H1 (cell line): ENCODE data around the gene RIN1. TPM values are rescaled to one million over a fixed set of nuclear protein-coding genes. Genes with fewer than 3 reads are reported as not detected.

ENCODE experiments used
- CTCF ChIA-PET: fragments of 300-600 bp; sonication (Branson Sonifier 250); formaldehyde crosslinking; loops from one replicate; lab custom pipeline; 2021; ENCODE audit not compliant: partially characterized antibody; lab: Charles Lee
- POLR2A ChIA-PET: fragments of 300-600 bp; sonication (Branson Sonifier 250); formaldehyde crosslinking; loops from one replicate; lab custom pipeline; 2021; ENCODE audit warnings: inconsistent platforms; ENCODE audit not compliant: partially characterized antibody; lab: Charles Lee
- DNase-seq, 2 experiments: peaks; one replicate each; pipeline versions ENCODE4 v3.0.0 to v3.0.0-alpha.2; 2010 to 2022; ENCODE audit warnings: low spot score in 2 of 2, low read depth in 1 of 2, mixed read lengths in 1 of 2
- FAIRE-seq: peaks from 2 replicates; lab custom pipeline; 2011; peaks lifted over from hg19 to GRCh38; lab: Jason Lieb, UNC
- H2AFZ ChIP-seq: 2 replicates; pipeline ENCODE4 v1.8.1; 2012; ENCODE audit warnings: low read length, inconsistent platforms
- H2AK5ac ChIP-seq: 2 replicates; pipeline ENCODE4 v1.6.1; 2013; ENCODE audit warnings: low read depth, low read length
- H2BK120ac ChIP-seq: replicated peaks from 2 replicates; pipeline ENCODE3; 2013; ENCODE audit warnings: low read depth, low read length, inconsistent platforms
- H2BK12ac ChIP-seq: 2 replicates; pipeline ENCODE4 v1.6.1; 2013; ENCODE audit warnings: low read depth, low read length
- H2BK15ac ChIP-seq: 2 replicates; pipeline ENCODE4 v1.6.1; 2013; ENCODE audit warnings: low read length
- H2BK20ac ChIP-seq: 2 replicates; pipeline ENCODE4 v1.6.1; 2013; ENCODE audit warnings: low read length
- H2BK5ac ChIP-seq: 2 replicates; pipeline ENCODE4 v1.6.1; 2013; ENCODE audit warnings: low read depth, low read length
- H3K14ac ChIP-seq: 2 replicates; pipeline ENCODE4 v1.6.1; 2013; ENCODE audit warnings: inconsistent platforms; ENCODE audit not compliant: insufficient read length
- H3K18ac ChIP-seq: 2 replicates; pipeline ENCODE4 v1.6.1; 2013; ENCODE audit warnings: low read length; ENCODE audit errors: extremely low read depth
- H3K23ac ChIP-seq: 2 replicates; pipeline ENCODE4 v1.6.1; 2013; ENCODE audit warnings: inconsistent platforms; ENCODE audit not compliant: insufficient read length
- H3K23me2 ChIP-seq: 2 replicates; pipeline ENCODE4 v1.6.1; 2013; ENCODE audit warnings: low read depth, low read length
- H3K27ac ChIP-seq: 2 replicates; pipeline ENCODE4 v1.6.1; 2011; ENCODE audit warnings: low read depth, low read length, inconsistent platforms
- H3K27me3 ChIP-seq, 4 experiments: replicated peaks in 1 of 4; 1 replicate in 1 of 4; 2 replicates in 3 of 4; pipeline versions ENCODE4 v1.6.1 to v1.8.1; 2011 to 2013; ENCODE audit warnings: low read length in 3 of 4, mild to moderate bottlenecking in 3 of 4, inconsistent platforms in 2 of 4, mixed read lengths in 2 of 4, moderate library complexity in 1 of 4; ENCODE audit not compliant: control insufficient read depth in 3 of 4, insufficient read depth in 3 of 4; ENCODE audit errors: extremely low read depth in 1 of 4
- H3K36me3 ChIP-seq, 4 experiments: 2 replicates each; pipeline versions ENCODE4 v1.6.1 to v1.8.1; 2011 to 2013; ENCODE audit warnings: mild to moderate bottlenecking in 4 of 4, low read length in 3 of 4, moderate library complexity in 2 of 4, control low read depth in 1 of 4, inconsistent platforms in 1 of 4; ENCODE audit not compliant: insufficient read depth in 4 of 4, control insufficient read depth in 2 of 4
- H3K4ac ChIP-seq: replicated peaks from 2 replicates; pipeline ENCODE3; 2013; ENCODE audit warnings: low read length, low read depth, mixed read lengths, inconsistent platforms; ENCODE audit not compliant: insufficient read length
- H3K4me1 ChIP-seq, 4 experiments: replicated peaks in 1 of 4; 1 replicate in 1 of 4; 2 replicates in 3 of 4; pipeline versions ENCODE4 v1.6.1 to v1.8.1; 2011 to 2013; ENCODE audit warnings: low read length in 3 of 4, inconsistent platforms in 2 of 4, mixed read lengths in 1 of 4; ENCODE audit not compliant: insufficient read depth in 4 of 4, control insufficient read depth in 3 of 4
- H3K4me2 ChIP-seq, 2 experiments: 2 replicates each; pipeline versions ENCODE4 v1.6.1 to v1.8.1; 2011 to 2013; ENCODE audit warnings: low read depth in 2 of 2, low read length in 2 of 2, control low read depth in 1 of 2, inconsistent platforms in 1 of 2, mild to moderate bottlenecking in 1 of 2; ENCODE audit not compliant: insufficient read depth in 1 of 2
- H3K4me3 ChIP-seq, 4 experiments: fragments of 200-600, 300-600 bp in 1 of 4; sonication (generic), shearing (Covaris generic), sonication (Bioruptor Twin) in 1 of 4; 2 replicates each; pipeline versions ENCODE4 v1.5.1 to v1.8.1; 2011 to 2016; ENCODE audit warnings: low read length in 4 of 4, low read depth in 3 of 4, control low read depth in 2 of 4, inconsistent platforms in 2 of 4, mild to moderate bottlenecking in 2 of 4, mixed read lengths in 1 of 4, moderate library complexity in 1 of 4; ENCODE audit not compliant: insufficient read depth in 2 of 4; ENCODE audit errors: extremely low read depth in 1 of 4
- H3K56ac ChIP-seq: replicated peaks from 2 replicates; pipeline ENCODE3; 2013; ENCODE audit warnings: low read depth, mild to moderate bottlenecking, mixed read lengths, low read length, inconsistent platforms; ENCODE audit not compliant: insufficient read length
- H3K79me1 ChIP-seq: 2 replicates; pipeline ENCODE4 v1.6.1; 2013; ENCODE audit warnings: low read depth, low read length, control low read depth
- H3K79me2 ChIP-seq, 2 experiments: 2 replicates each; pipeline versions ENCODE4 v1.6.1 to v1.8.1; 2012 to 2013; ENCODE audit warnings: low read length in 2 of 2, mild to moderate bottlenecking in 2 of 2, inconsistent platforms in 1 of 2; ENCODE audit not compliant: insufficient read depth in 2 of 2, control insufficient read depth in 1 of 2
- H3K9ac ChIP-seq, 4 experiments: replicated peaks in 1 of 4; 1 replicate in 1 of 4; 2 replicates in 3 of 4; pipeline versions ENCODE4 v1.6.1 to v1.8.1; 2011 to 2013; ENCODE audit warnings: low read depth in 3 of 4, low read length in 3 of 4, control low read depth in 2 of 4, mild to moderate bottlenecking in 2 of 4, moderate library complexity in 2 of 4, inconsistent platforms in 1 of 4; ENCODE audit errors: extremely low read depth in 1 of 4
- H3K9me3 ChIP-seq, 2 experiments: 2 replicates each; pipeline versions ENCODE4 v1.6.1 to v1.8.1; 2012 to 2013; ENCODE audit warnings: mild to moderate bottlenecking in 2 of 2, moderate library complexity in 2 of 2, control low read depth in 1 of 2, inconsistent platforms in 1 of 2, low read depth in 1 of 2, low read length in 1 of 2, mixed read lengths in 1 of 2; ENCODE audit not compliant: insufficient read depth in 2 of 2
- H4K20me1 ChIP-seq, 2 experiments: replicated peaks in 1 of 2; 2 replicates each; pipeline versions ENCODE3 to v1.8.1; 2011 to 2013; ENCODE audit warnings: inconsistent platforms in 2 of 2, low read length in 2 of 2, mild to moderate bottlenecking in 1 of 2; ENCODE audit not compliant: insufficient read depth in 2 of 2, control insufficient read depth in 1 of 2
- H4K5ac ChIP-seq: 2 replicates; pipeline ENCODE4 v1.6.1; 2013; ENCODE audit warnings: low read length, low read depth, mixed read lengths, inconsistent platforms; ENCODE audit not compliant: insufficient read length
- H4K8ac ChIP-seq: 2 replicates; pipeline ENCODE4 v1.8.0; 2013; ENCODE audit warnings: mild to moderate bottlenecking, moderate library complexity, low read length, inconsistent platforms; ENCODE audit not compliant: insufficient read depth; ENCODE audit errors: extremely low read depth
- H4K91ac ChIP-seq: replicated peaks from 2 replicates; pipeline ENCODE3; 2013; ENCODE audit warnings: low read length, mixed read lengths, inconsistent platforms; ENCODE audit not compliant: insufficient read length
- CBX5 ChIP-seq: fragments of 300-800, 300-1000 bp; sonication (generic); IDR thresholded peaks from 2 replicates; pipeline ENCODE4 v1.7.1; 2016; ENCODE audit warnings: antibody characterized with exemption, low read length, low read depth
- CHD1 ChIP-seq: IDR thresholded peaks from 2 replicates; pipeline ENCODE4 v1.6.1; 2012; ENCODE audit warnings: low read depth, low read length, improper control_type of control experiment
- MAFK ChIP-seq: IDR thresholded peaks from 2 replicates; pipeline ENCODE4 v1.6.1; 2012; ENCODE audit warnings: low read depth, mild to moderate bottlenecking, improper control_type of control experiment, low read length
- POLR2A ChIP-seq, 2 experiments: IDR thresholded peaks; 1 replicate in 1 of 2; 2 replicates in 1 of 2; pipeline ENCODE4 v1.6.1; 2011; ENCODE audit warnings: low read depth in 2 of 2, low read length in 2 of 2, mild to moderate bottlenecking in 2 of 2; ENCODE audit errors: control extremely low read depth in 1 of 2
- RBBP5 ChIP-seq: IDR thresholded peaks from 2 replicates; pipeline ENCODE4 v1.7.1; 2012; ENCODE audit warnings: low read depth, mild to moderate bottlenecking, inconsistent platforms, low read length, moderate library complexity, borderline replicate concordance
- RNF2 ChIP-seq: fragments of 200-900, 300-1000 bp; sonication (generic); IDR thresholded peaks from 2 replicates; pipeline ENCODE4 v1.7.1; 2016; ENCODE audit warnings: borderline replicate concordance, low read depth, mild to moderate bottlenecking, antibody characterized with exemption, low read length; ENCODE audit not compliant: poor library complexity, severe bottlenecking; ENCODE audit errors: missing control alignments
- RXRA ChIP-seq: IDR thresholded peaks from 2 replicates; pipeline ENCODE4 v1.6.1; 2011; ENCODE audit warnings: low read depth, mild to moderate bottlenecking, low read length, moderate library complexity; ENCODE audit not compliant: insufficient read depth
- SAP30 ChIP-seq: fragments of 300-600 bp; sonication (generic); IDR thresholded peaks from 2 replicates; pipeline ENCODE4 v1.7.1; 2012; ENCODE audit warnings: low read length, moderate library complexity, mild to moderate bottlenecking, inconsistent platforms; ENCODE audit not compliant: insufficient read depth, insufficient replicate concordance
- SIX5 ChIP-seq: IDR thresholded peaks from 2 replicates; pipeline ENCODE4 v1.6.1; 2011; ENCODE audit warnings: mild to moderate bottlenecking, low read depth, low read length
- SP2 ChIP-seq: IDR thresholded peaks from 2 replicates; pipeline ENCODE4 v1.6.1; 2012; ENCODE audit warnings: mild to moderate bottlenecking, low read length, inconsistent platforms
- TAF7 ChIP-seq: optimal IDR thresholded peaks from 2 replicates; pipeline ENCODE3; 2011; ENCODE audit warnings: low read depth, mild to moderate bottlenecking, inconsistent platforms, low read length, moderate library complexity, borderline replicate concordance
- TBP ChIP-seq: IDR thresholded peaks from 2 replicates; pipeline ENCODE4 v1.6.1; 2011; ENCODE audit warnings: low read depth, low read length, improper control_type of control experiment
- WGBS, 2 experiments: shearing (Covaris generic) in 1 of 2; methylation state at CpG; one replicate each; pipeline versions ENCODE4 v1.1.6 to v1.1.7; 2013 to 2015; ENCODE audit warnings: low lambda C conversion rate in 2 of 2, mixed read lengths in 2 of 2, inconsistent platforms in 1 of 2, low coverage in 1 of 2, missing lambda C conversion rate in 1 of 2; ENCODE audit not compliant: insufficient replicate concordance in 2 of 2, insufficient coverage in 1 of 2, insufficient read length in 1 of 2; ENCODE audit errors: extremely low coverage in 1 of 2, missing lambda C conversion rate in 1 of 2; 5-methylcytosine and 5-hydroxymethylcytosine counted together
- polyA plus RNA-seq, 7 experiments: library from polyadenylated mRNA; depleted of rRNA in 3 of 7; stranded (reverse) in 5 of 7; unstranded in 2 of 7; fragments of >200 nt in 5 of 7; fragments of 200-250 nt in 2 of 7; gene quantifications; 1 replicate in 5 of 7; 2 replicates in 1 of 7; 4 replicates in 1 of 7; pipeline versions ENCODE4 v1.2.1 to v1.2.3, GENCODE V29; 2011 to 2013; ENCODE audit warnings: missing spikeins in 2 of 7, mixed read lengths in 2 of 7
- total RNA-seq: library from RNA; stranded (reverse); fragmentation: NEBNext Ultra II Directional; extraction: Animal tissue kit (Norgen Biotek cat#: 25700); gene quantifications from 2 replicates; pipeline ENCODE4 v1.2.1, GENCODE V29; 2021

Gene RIN1
- total and polyA plus RNA-seq, 2 of the 8 experiments (the other 6 are each of a cell fraction or from before 2014, with no cell fraction given), result 2.5 to 5.4 TPM

DNA sequence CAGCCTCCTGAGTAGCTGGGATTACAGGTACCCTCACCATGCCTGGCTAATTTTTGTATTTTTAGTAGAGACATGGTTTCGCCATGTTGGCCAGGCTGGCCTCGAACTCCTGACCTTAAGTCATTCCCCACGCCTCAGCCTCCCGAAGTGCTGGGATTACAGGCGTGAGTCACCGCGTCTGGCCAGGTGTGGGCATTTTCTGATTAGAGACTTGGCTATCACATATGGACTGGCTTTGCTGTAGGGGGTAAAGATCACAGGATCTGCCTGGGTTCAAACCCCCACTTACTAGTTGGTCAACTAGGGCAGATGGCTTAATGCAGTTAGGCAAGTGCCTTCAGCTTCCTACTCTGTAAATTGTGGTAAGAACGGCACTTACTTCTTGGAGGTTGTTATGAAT lies 25.9 kb downstream of the RIN1 start:
- Histone ChIP-seq H3K14ac (no peak overlapping the region), H3K23ac (no peak overlapping the region), H2BK12ac (0 out of 2 replicates have a peak overlapping the region, but pooled peaks have one; percentile 4), H2BK5ac (no peak overlapping the region), H3K79me2 (no peaks in the 10 kb centered on the region), H3K27ac (no peak overlapping the region), H4K8ac (no peak overlapping the region), H2BK20ac (no peak overlapping the region), H3K56ac (no peak overlapping the region), H3K4me3 (no peak overlapping the region), H2AFZ (no peak overlapping the region), H4K91ac (no peak overlapping the region), H3K36me3 (no peaks in the 10 kb centered on the region), H3K23me2 (peaks cover 8% of the 10 kb centered on the region), H2BK120ac (no peak overlapping the region), H4K5ac (no peak overlapping the region), H3K9ac (no peak overlapping the region), H2AK5ac (no peak overlapping the region), H3K18ac (no peak overlapping the region), H3K27me3 (peaks cover 0 to 3% (median 0%) of the 10 kb centered on the region in 4 experiments; a peak in 2 of 7 replicates), H3K4me1 (peaks cover 3 to 13% (median 6%) of the 10 kb centered on the region in 4 experiments; a peak in 6 of 7 replicates), H3K9me3 (no peaks in the 10 kb centered on the region), H3K4me2 (no peak overlapping the region), H3K79me1 (no peaks in the 10 kb centered on the region), H4K20me1 (no peaks in the 10 kb centered on the region), H3K4ac (no peak overlapping the region), H2BK15ac (no peak overlapping the region)
- 90% methylated on average over 8 of the region's 8 CpGs; no CpG with 5 or more reads in 1 of the 2 experiments for WGBS, 2 experiments
- DNase-seq (no peak), FAIRE-seq (no peak)
- TF ChIP-seq MAFK (no peak), SP2 (no peak), CHD1 (no peak), SIX5 (no peak), TBP (no peak), CBX5 (no peak), SAP30 (no peak), RXRA (no peak), RNF2 (no peak), TAF7 (no peak), RBBP5 (no peak), POLR2A (IDR thresholded peaks at IDR 0.05; ENCODE audit: control extremely low read depth in 1 of 2, low read depth in 2 of 2, low read length in 2 of 2) (no peak)
- ChIA-PET POLR2A (interaction anchor here (1.2 to 4.1 kb wide), 7 partner anchors 10 to 60 kb away, joined by 3 to 16 read pairs (median 5); partner anchors contain the start of genes BRMS1 and TMEM151A), CTCF (interaction anchor here (1.2 to 11.7 kb wide), 12 partner anchors 9 to 37 kb away, joined by 6 to 242 read pairs (median 38); partner anchors contain the start of genes B4GAT1, BRMS1, RIN1 and TMEM151A)
